ENCODE measurements around the gene ALKBH3. TPM values are rescaled to one million over a fixed set of nuclear protein-coding genes. Genes with fewer than 3 reads are reported as not detected.

The ALKBH3 gene
- total and polyA plus RNA-seq, 4 donors = 22.7 to 39.8 (median 27.2) TPM

- peaks cover 6% of the 10 kb centered on the region for H3K36me3 ChIP-seq (ENCODE audit: control insufficient read depth, insufficient read depth, low read length)
- H3K9me3 ChIP-seq (ENCODE audit: control insufficient read depth, insufficient read depth, low read length) = no peaks in the 10 kb centered on the region
- WGBS (ENCODE audit: insufficient coverage) = no CpG with 5 or more reads among the region's 4 CpGs
- H3K27me3 ChIP-seq (ENCODE audit: control insufficient read depth, insufficient read depth, low read length) = no peaks in the 10 kb centered on the region
- H3K4me3 ChIP-seq (ENCODE audit: low read depth, low read length) = no peak overlapping the region
- H3K27ac ChIP-seq (ENCODE audit: low read depth, low read length) = no peak overlapping the region
- no peaks in the 10 kb centered on the region for H3K4me1 ChIP-seq (ENCODE audit: control insufficient read depth, insufficient read depth, low read length)
- DNase-seq (ENCODE audit: low read depth in 4 of 6, low spot score in 6 of 6) = peak; percentile 46 to 95 (median 72)
Observed at GRCh38 chr11:43852057-43852636, 28.5 kb upstream of the ALKBH3 start.

- Histone ChIP-seq H3K36me3 (ENCODE audit: control insufficient read depth, insufficient read depth, low read length) (peaks cover 6% of the 10 kb centered on the region), H3K27ac (ENCODE audit: low read depth, low read length) (no peak overlapping the region), H3K27me3 (ENCODE audit: control insufficient read depth, insufficient read depth, low read length) (no peaks in the 10 kb centered on the region), H3K4me3 (ENCODE audit: low read depth, low read length) (no peak overlapping the region), H3K9me3 (ENCODE audit: control insufficient read depth, insufficient read depth, low read length) (no peaks in the 10 kb centered on the region), H3K4me1 (ENCODE audit: control insufficient read depth, insufficient read depth, low read length) (no peaks in the 10 kb centered on the region)
- DNase-seq (ENCODE audit: low read depth in 4 of 6, low spot score in 6 of 6) = no peak
Observed at GRCh38 chr11:43853781-43854180, 26.9 kb upstream of the ALKBH3 start.

- WGBS (ENCODE audit: insufficient coverage) = 100% methylated on average over 2 of the region's 3 CpGs
- H3K9me3 ChIP-seq (ENCODE audit: control insufficient read depth, insufficient read depth, low read length) = no peaks in the 10 kb centered on the region
Observed at GRCh38 chr11:43856993-43857392, 23.6 kb upstream of the ALKBH3 start.

GRCh38 chr11:43861141-43861540 is 19.5 kb upstream of the ALKBH3 start:
- Histone ChIP-seq H3K27ac (ENCODE audit: low read depth, low read length) (no peak overlapping the region), H3K4me1 (ENCODE audit: control insufficient read depth, insufficient read depth, low read length) (no peaks in the 10 kb centered on the region), H3K36me3 (ENCODE audit: control insufficient read depth, insufficient read depth, low read length) (no peaks in the 10 kb centered on the region), H3K9me3 (ENCODE audit: control insufficient read depth, insufficient read depth, low read length) (no peaks in the 10 kb centered on the region), H3K27me3 (ENCODE audit: control insufficient read depth, insufficient read depth, low read length) (no peaks in the 10 kb centered on the region), H3K4me3 (ENCODE audit: low read depth, low read length) (no peak overlapping the region)
- no peak for DNase-seq (ENCODE audit: low read depth in 4 of 6, low spot score in 6 of 6)
- WGBS (ENCODE audit: insufficient coverage) = no CpG with 5 or more reads among the region's 2 CpGs

More at GRCh38 chr11:43856993-43857392, 23.6 kb upstream of the ALKBH3 start:
- Histone ChIP-seq H3K27ac (ENCODE audit: low read depth, low read length) (no peak overlapping the region), H3K4me1 (ENCODE audit: control insufficient read depth, insufficient read depth, low read length) (no peaks in the 10 kb centered on the region), H3K36me3 (ENCODE audit: control insufficient read depth, insufficient read depth, low read length) (peaks cover 6% of the 10 kb centered on the region), H3K4me3 (ENCODE audit: low read depth, low read length) (no peak overlapping the region), H3K27me3 (ENCODE audit: control insufficient read depth, insufficient read depth, low read length) (no peaks in the 10 kb centered on the region)
- no peak for DNase-seq (ENCODE audit: low read depth in 4 of 6, low spot score in 6 of 6)

- no peaks in the 10 kb centered on the region for H3K4me1 ChIP-seq (ENCODE audit: control insufficient read depth, insufficient read depth, low read length)
- no peak overlapping the region for H3K27ac ChIP-seq (ENCODE audit: low read depth, low read length)
- DNase-seq (ENCODE audit: low read depth in 4 of 6, low spot score in 6 of 6) = no peak
- WGBS (ENCODE audit: insufficient coverage) = 100% methylated on average over 1 of the region's 2 CpGs
- peaks cover 17% of the 10 kb centered on the region for H3K27me3 ChIP-seq (ENCODE audit: control insufficient read depth, insufficient read depth, low read length)
- no peak overlapping the region for H3K4me3 ChIP-seq (ENCODE audit: low read depth, low read length)
- H3K9me3 ChIP-seq (ENCODE audit: control insufficient read depth, insufficient read depth, low read length) = no peaks in the 10 kb centered on the region
- no peaks in the 10 kb centered on the region for H3K36me3 ChIP-seq (ENCODE audit: control insufficient read depth, insufficient read depth, low read length)
Observed at GRCh38 chr11:43866520-43866919, 14.1 kb upstream of the ALKBH3 start.

- no peak overlapping the region for H3K27ac ChIP-seq (ENCODE audit: low read depth, low read length)
- H3K36me3 ChIP-seq (ENCODE audit: control insufficient read depth, insufficient read depth, low read length) = no peaks in the 10 kb centered on the region
- no peaks in the 10 kb centered on the region for H3K9me3 ChIP-seq (ENCODE audit: control insufficient read depth, insufficient read depth, low read length)
- DNase-seq (ENCODE audit: low read depth in 4 of 6, low spot score in 6 of 6) = no peak
- H3K27me3 ChIP-seq (ENCODE audit: control insufficient read depth, insufficient read depth, low read length) = peaks cover 21% of the 10 kb centered on the region
- H3K4me3 ChIP-seq (ENCODE audit: low read depth, low read length) = no peak overlapping the region
- H3K4me1 ChIP-seq (ENCODE audit: control insufficient read depth, insufficient read depth, low read length) = no peaks in the 10 kb centered on the region
Observed at GRCh38 chr11:43866969-43867368, 13.7 kb upstream of the ALKBH3 start.

- H3K4me3 ChIP-seq (ENCODE audit: low read depth, low read length) = no peak overlapping the region
- WGBS (ENCODE audit: insufficient coverage) = 35% methylated on average over 2 of the region's 5 CpGs
- no peak overlapping the region for H3K27ac ChIP-seq (ENCODE audit: low read depth, low read length)
- no peaks in the 10 kb centered on the region for H3K9me3 ChIP-seq (ENCODE audit: control insufficient read depth, insufficient read depth, low read length)
- no peaks in the 10 kb centered on the region for H3K4me1 ChIP-seq (ENCODE audit: control insufficient read depth, insufficient read depth, low read length)
- no peaks in the 10 kb centered on the region for H3K36me3 ChIP-seq (ENCODE audit: control insufficient read depth, insufficient read depth, low read length)
- peaks cover 35% of the 10 kb centered on the region for H3K27me3 ChIP-seq (ENCODE audit: control insufficient read depth, insufficient read depth, low read length)
- no peak for DNase-seq (ENCODE audit: low read depth in 4 of 6, low spot score in 6 of 6)
Observed at GRCh38 chr11:43868852-43869567, 11.6 kb upstream of the ALKBH3 start.

- no peaks in the 10 kb centered on the region for H3K36me3 ChIP-seq (ENCODE audit: control insufficient read depth, insufficient read depth, low read length)
- no peak overlapping the region for H3K27ac ChIP-seq (ENCODE audit: low read depth, low read length)
- peaks cover 35% of the 10 kb centered on the region for H3K27me3 ChIP-seq (ENCODE audit: control insufficient read depth, insufficient read depth, low read length)
- H3K4me1 ChIP-seq (ENCODE audit: control insufficient read depth, insufficient read depth, low read length) = no peaks in the 10 kb centered on the region
- no peak overlapping the region for H3K4me3 ChIP-seq (ENCODE audit: low read depth, low read length)
- no peaks in the 10 kb centered on the region for H3K9me3 ChIP-seq (ENCODE audit: control insufficient read depth, insufficient read depth, low read length)
- DNase-seq (ENCODE audit: low read depth in 4 of 6, low spot score in 6 of 6) = peak in 2 of 6 donors; percentile 16 to 87
- WGBS (ENCODE audit: insufficient coverage) = no CpG with 5 or more reads among the region's 2 CpGs
Observed at GRCh38 chr11:43871051-43871450, 9.6 kb upstream of the ALKBH3 start.

- Histone ChIP-seq H3K4me3 (ENCODE audit: low read depth, low read length) (no peak overlapping the region), H3K4me1 (ENCODE audit: control insufficient read depth, insufficient read depth, low read length) (no peaks in the 10 kb centered on the region), H3K9me3 (ENCODE audit: control insufficient read depth, insufficient read depth, low read length) (no peaks in the 10 kb centered on the region), H3K27ac (ENCODE audit: low read depth, low read length) (no peak overlapping the region), H3K36me3 (ENCODE audit: control insufficient read depth, insufficient read depth, low read length) (no peaks in the 10 kb centered on the region), H3K27me3 (ENCODE audit: control insufficient read depth, insufficient read depth, low read length) (peaks cover 41% of the 10 kb centered on the region)
- peak in 1 of 6 donors; percentile 45 for DNase-seq (ENCODE audit: low read depth in 4 of 6, low spot score in 6 of 6)
- 80% methylated on average over 7 of the region's 7 CpGs for WGBS (ENCODE audit: insufficient coverage)
Observed at GRCh38 chr11:43872995-43873394, 7.6 kb upstream of the ALKBH3 start.

GRCh38 chr11:43874078-43874477 is 6.6 kb upstream of the ALKBH3 start:
- WGBS (ENCODE audit: insufficient coverage) = 83% methylated on average over 1 of the region's 3 CpGs

More at GRCh38 chr11:43874078-43874477, 6.6 kb upstream of the ALKBH3 start:
- H3K9me3 ChIP-seq (ENCODE audit: control insufficient read depth, insufficient read depth, low read length) = no peaks in the 10 kb centered on the region
- no peak for DNase-seq (ENCODE audit: low read depth in 4 of 6, low spot score in 6 of 6)
- no peak overlapping the region for H3K27ac ChIP-seq (ENCODE audit: low read depth, low read length)
- peaks cover 50% of the 10 kb centered on the region for H3K27me3 ChIP-seq (ENCODE audit: control insufficient read depth, insufficient read depth, low read length)
- H3K4me1 ChIP-seq (ENCODE audit: control insufficient read depth, insufficient read depth, low read length) = no peaks in the 10 kb centered on the region
- no peaks in the 10 kb centered on the region for H3K36me3 ChIP-seq (ENCODE audit: control insufficient read depth, insufficient read depth, low read length)
- no peak overlapping the region for H3K4me3 ChIP-seq (ENCODE audit: low read depth, low read length)

Measured in spinal cord (tissue), 10 donors.